Lower leg skin (tissue), 3 donors: ENCODE data around the gene RPS6KC1.

Experiments
- CTCF ChIP-seq, 3 donors: fragments of 450-650 bp; IDR thresholded peaks; one replicate each; pipeline ENCODE4 v1.5.1; 2016; ENCODE audit warnings: antibody characterized with exemption in 3 of 3, mild to moderate bottlenecking in 3 of 3, moderate library complexity in 2 of 3
- POLR2A ChIP-seq, 2 donors: fragments of 450-650 bp; IDR thresholded peaks; one replicate each; pipeline ENCODE4 v1.6.1; 2016 to 2017; ENCODE audit warnings: antibody characterized with exemption in 2 of 2, mild to moderate bottlenecking in 1 of 2, moderate library complexity in 1 of 2

- TF ChIP-seq CTCF (IDR thresholded peaks at IDR 0.05) = no peak
- TF ChIP-seq POLR2A (IDR thresholded peaks at IDR 0.05) = no peak
Observed at GRCh38 chr1:213095467-213095866, 44.4 kb downstream of the RPS6KC1 start.
